IMR-90 (cell line): ENCODE measurements around the gene LRFN5. TPM values are rescaled to one million over a fixed set of nuclear protein-coding genes. Genes with fewer than 3 reads are reported as not detected.
A peak's percentile ranks its signal among the peaks of the same experiment; 100 is the strongest.

ENCODE experiments used
- ATAC-seq: fragments of 200-7000 bp; cut with Tn5 transposase; 2 replicates; pipeline ENCODE4 v1.9.1; 2020; ENCODE audit warnings: low read depth, mild to moderate bottlenecking, moderate library complexity
- BruUV-seq: library from RNA; stranded (reverse); fragments of 400-500 nt; replicated peaks from 2 replicates; lab custom pipeline; 2021; lab: Mats Ljungman, UMichigan
- CTCF ChIA-PET: fragments of 300-600 bp; formaldehyde crosslinking; extraction: SDS; loops from one replicate; lab custom pipeline; 2021; ENCODE audit warnings: antibody characterized with exemption; lab: Yijun Ruan, JAX
- POLR2A ChIA-PET: fragments of 300-600 bp; sonication (Branson Sonifier 250); formaldehyde crosslinking; loops from one replicate; lab custom pipeline; 2022; ENCODE audit warnings: antibody characterized with exemption; ENCODE audit not compliant: unreplicated experiment; lab: Charles Lee
- DNase-seq: peaks from one replicate; pipeline ENCODE4 v3.0.0; 2013
- H2AFZ ChIP-seq: replicated peaks from 2 replicates; pipeline ENCODE3; 2013; ENCODE audit warnings: low read length, mild to moderate bottlenecking; ENCODE audit not compliant: poor library complexity
- H2AK5ac ChIP-seq: 2 replicates; pipeline ENCODE4 v1.6.1; 2013; ENCODE audit warnings: low read depth, low read length, inconsistent platforms
- H2AK9ac ChIP-seq: replicated peaks from 2 replicates; pipeline ENCODE3; 2013; ENCODE audit warnings: mild to moderate bottlenecking, low read depth, low read length, moderate library complexity; ENCODE audit not compliant: poor library complexity
- H2BK120ac ChIP-seq: 2 replicates; pipeline ENCODE4 v1.6.1; 2013; ENCODE audit warnings: low read depth, low read length, inconsistent platforms
- H2BK15ac ChIP-seq: 3 replicates; pipeline ENCODE4 v1.6.1; 2013; ENCODE audit warnings: low read depth, low read length, inconsistent platforms
- H2BK20ac ChIP-seq: 2 replicates; pipeline ENCODE4 v1.6.1; 2013; ENCODE audit warnings: low read depth, mild to moderate bottlenecking, inconsistent platforms, low read length, moderate library complexity
- H2BK5ac ChIP-seq: 2 replicates; pipeline ENCODE4 v1.6.1; 2013; ENCODE audit warnings: mild to moderate bottlenecking, low read depth, low read length, inconsistent platforms; ENCODE audit not compliant: poor library complexity, severe bottlenecking
- H3K14ac ChIP-seq: replicated peaks from 2 replicates; pipeline ENCODE4 v1.6.1; 2013; ENCODE audit warnings: low read depth, low read length, inconsistent platforms
- H3K18ac ChIP-seq: 2 replicates; pipeline ENCODE4 v1.6.1; 2013; ENCODE audit warnings: low read depth, low read length, control low read depth
- H3K23ac ChIP-seq: 2 replicates; pipeline ENCODE4 v1.6.1; 2013; ENCODE audit warnings: low read depth, low read length, inconsistent platforms
- H3K27ac ChIP-seq: 2 replicates; pipeline ENCODE4 v1.5.1; 2013; ENCODE audit warnings: mild to moderate bottlenecking, control low read depth, low read length; ENCODE audit not compliant: insufficient read depth
- H3K27me3 ChIP-seq: 2 replicates; pipeline ENCODE4 v1.6.1; 2013; ENCODE audit warnings: low read length; ENCODE audit not compliant: control insufficient read depth, insufficient read depth
- H3K36me3 ChIP-seq: 2 replicates; pipeline ENCODE4 v1.6.1; 2013; ENCODE audit warnings: low read length, mixed read lengths; ENCODE audit not compliant: control insufficient read depth, insufficient read depth
- H3K4ac ChIP-seq: 2 replicates; pipeline ENCODE4 v1.6.1; 2013; ENCODE audit warnings: low read depth, low read length, inconsistent platforms
- H3K4me1 ChIP-seq: 2 replicates; pipeline ENCODE4 v1.6.1; 2013; ENCODE audit warnings: low read length, mixed read lengths; ENCODE audit not compliant: control insufficient read depth, insufficient read depth
- H3K4me2 ChIP-seq: 2 replicates; pipeline ENCODE4 v1.6.1; 2013; ENCODE audit warnings: low read depth, mild to moderate bottlenecking, control low read depth, low read length, moderate library complexity
- H3K4me3 ChIP-seq: 2 replicates; pipeline ENCODE4 v1.5.1; 2013; ENCODE audit warnings: low read depth, mild to moderate bottlenecking, control low read depth, low read length, moderate library complexity; ENCODE audit not compliant: insufficient read depth
- H3K56ac ChIP-seq: 2 replicates; pipeline ENCODE4 v1.6.1; 2013; ENCODE audit warnings: low read length, inconsistent platforms; ENCODE audit not compliant: insufficient read depth; ENCODE audit errors: extremely low read depth
- H3K79me1 ChIP-seq, 2 experiments: 2 replicates each; pipeline ENCODE4 v1.6.1; 2013; ENCODE audit warnings: low read length in 2 of 2, inconsistent platforms in 1 of 2, low read depth in 1 of 2
- H3K9ac ChIP-seq: 2 replicates; pipeline ENCODE4 v1.6.1; 2013; ENCODE audit warnings: low read depth, low read length, control low read depth
- H3K9me1 ChIP-seq: 2 replicates; pipeline ENCODE4 v1.6.1; 2013; ENCODE audit warnings: low read length, inconsistent platforms; ENCODE audit not compliant: insufficient read depth
- H3K9me3 ChIP-seq: 2 replicates; pipeline ENCODE4 v1.6.1; 2013; ENCODE audit warnings: low read length; ENCODE audit not compliant: control insufficient read depth, insufficient read depth
- H4K20me1 ChIP-seq: 2 replicates; pipeline ENCODE4 v1.6.1; 2013; ENCODE audit warnings: low read length, inconsistent platforms; ENCODE audit not compliant: insufficient read depth
- H4K5ac ChIP-seq: 2 replicates; pipeline ENCODE4 v1.6.1; 2013; ENCODE audit warnings: mild to moderate bottlenecking, low read depth, low read length, control low read depth
- H4K8ac ChIP-seq, 2 experiments: 2 replicates each; pipeline ENCODE4 v1.6.1; 2013; ENCODE audit warnings: low read depth in 2 of 2, low read length in 2 of 2, control low read depth in 1 of 2, inconsistent platforms in 1 of 2
- H4K91ac ChIP-seq: 2 replicates; pipeline ENCODE4 v1.6.1; 2013; ENCODE audit warnings: low read depth, low read length, inconsistent platforms; ENCODE audit not compliant: insufficient read depth
- CEBPB ChIP-seq: IDR thresholded peaks from 2 replicates; pipeline ENCODE4 v1.6.1; 2012; ENCODE audit warnings: low read depth, low read length, improper control_type of control experiment
- MAFK ChIP-seq: IDR thresholded peaks from 2 replicates; pipeline ENCODE4 v1.6.1; 2012; ENCODE audit warnings: low read depth, low read length, improper control_type of control experiment
- POLR2A ChIP-seq: IDR thresholded peaks from 2 replicates; pipeline ENCODE4 v1.6.1; 2012; ENCODE audit warnings: mild to moderate bottlenecking, low read depth, low read length
- SMC3 ChIP-seq: fragments of 150-350 bp; IDR thresholded peaks from 2 replicates; pipeline ENCODE4 v1.6.1; 2016; ENCODE audit warnings: low read depth, mild to moderate bottlenecking, antibody characterized with exemption, low read length, moderate library complexity
- whole genome bisulfite sequencing, 2 experiments: methylation state at CpG; one replicate each; pipeline versions ENCODE4 v1.1.5 to v1.1.7; 2013; ENCODE audit warnings: missing lambda C conversion rate in 2 of 2; ENCODE audit not compliant: insufficient read length in 1 of 2; ENCODE audit errors: extremely low coverage in 2 of 2; 5-methylcytosine and 5-hydroxymethylcytosine counted together
- dilution Hi-C: fragments of 300-500 bp; cut with HindIII; formaldehyde crosslinking; loops from one replicate; pipeline ENCODE4 v1.14.3; 2018; ENCODE audit warnings: low sequenced_read_pairs; ENCODE audit not compliant: unreplicated experiment
- in situ Hi-C: fragments of 300-500 bp; cut with MboI; formaldehyde crosslinking; loops from 3 replicates; pipeline ENCODE4 v1.14.3; 2019; ENCODE audit warnings: low sequenced_read_pairs, inconsistent platforms, mixed read lengths
- intact Hi-C: fragments of 100-400 bp; cut with micrococcal nuclease; formaldehyde crosslinking; loops from 2 replicates; pipeline ENCODE4 v1.10.0; 2022
- microRNA-seq, 2 experiments: library from miRNA; stranded (forward) in 1 of 2; unstranded in 1 of 2; fragments of 10-50 nt in 1 of 2; fragments of <30 nt in 1 of 2; gene quantifications in 1 of 2; microRNA quantifications in 1 of 2; one replicate each; pipeline versions ENCODE3 to v1.1.0; 2013 to 2020; ENCODE audit not compliant: insufficient read depth in 1 of 2, insufficient read length in 1 of 2, unreplicated experiment in 1 of 2
- polyA plus RNA-seq, 3 experiments: library from polyadenylated mRNA; depleted of rRNA; stranded (reverse); fragments of >200 nt; gene quantifications; 2 replicates each; pipeline ENCODE4 v1.2.3, GENCODE V29; 2012; ENCODE audit warnings: low replicate concordance in 1 of 3
- small RNA-seq, 5 experiments: library from RNA; depleted of rRNA; stranded (forward); fragments of <200 nt; gene quantifications; one replicate each; pipeline ENCODE3, GENCODE V24; 2012
- total RNA-seq: library from RNA; depleted of rRNA; stranded (reverse); fragments of >200 nt; gene quantifications from 2 replicates; pipeline ENCODE4 v1.2.3, GENCODE V29; 2012

LRFN5 gene
- total and polyA plus RNA-seq, 2 of the 4 experiments (the other 2 are of a cell fraction) = 1.8 to 3.6 TPM

- CTCF ChIA-PET = no interaction called here
- DNase-seq (no peak), ATAC-seq (no peak)
- Histone ChIP-seq H4K8ac (no peak overlapping the region), H3K23ac (no peak overlapping the region), H3K4ac (no peak overlapping the region), H3K27ac (no peak overlapping the region), H2AK5ac (no peak overlapping the region), H3K36me3 (no peaks in the 10 kb centered on the region), H3K9ac (no peak overlapping the region), H3K4me3 (no peak overlapping the region), H2AFZ (no peak overlapping the region), H2BK120ac (no peak overlapping the region), H3K9me1 (no peaks in the 10 kb centered on the region), H4K91ac (no peak overlapping the region), H2BK5ac (no peak overlapping the region), H3K4me1 (no peaks in the 10 kb centered on the region), H3K4me2 (no peak overlapping the region), H4K5ac (no peak overlapping the region), H2AK9ac (no peak overlapping the region), H2BK15ac (no peak overlapping the region), H3K56ac (no peak overlapping the region), H3K27me3 (no peaks in the 10 kb centered on the region), H2BK20ac (no peak overlapping the region), H3K18ac (no peak overlapping the region), H3K9me3 (no peaks in the 10 kb centered on the region), H4K20me1 (no peaks in the 10 kb centered on the region), H3K79me1 (no peaks in the 10 kb centered on the region), H3K14ac (no peak overlapping the region)
- intact Hi-C loops = no loop called here
- in situ Hi-C loops = no loop called here
- POLR2A ChIA-PET = interaction anchor here (0.6 kb wide), 1 partner anchor 10 kb away, joined by 3 read pairs; no protein-coding TSS in a partner anchor
- BruUV-seq = no TSS peak
- no CpG with 5 or more reads among the region's 7 CpGs for WGBS, 2 experiments
- no peak for TF ChIP-seq POLR2A
- 0 out of 2 replicates have a peak, but pooled peaks have one; percentile 15 for TF ChIP-seq MAFK
- no peak for TF ChIP-seq CEBPB
- TF ChIP-seq SMC3 = no peak
- dilution Hi-C loops = no loop called here
These were observed 343.9 kb downstream of the LRFN5 start for GRCh38 chr14:41950428-41951151.

Small RNAs within 50 kb of the gene (microRNA-seq; reads per million reads assigned to microRNA genes)
- not detected for gene RF00322 (ENCODE audit: insufficient read depth, insufficient read length)

Small RNAs within 50 kb of the gene (small RNA-seq; reads per million reads assigned to genes)
- 0 reads per million in 5 experiments for gene RF00322
